OCI-LY1 (cell line): ENCODE data around the gene MLXIP.

Experiments used
- H2AFZ ChIP-seq: fragments of 200-600 bp; sonication (generic), shearing (Covaris generic); 2 replicates; pipeline ENCODE4 v1.6.0; 2014; ENCODE audit warnings: antibody characterized with exemption, mild to moderate bottlenecking, low read length
- H3F3A ChIP-seq: fragments of 200-600 bp; sonication (generic), shearing (Covaris generic); 2 replicates; pipeline ENCODE4 v1.6.0; 2014; ENCODE audit warnings: mild to moderate bottlenecking, antibody characterized with exemption, low read length, moderate library complexity; ENCODE audit not compliant: insufficient read depth
- H3K27ac ChIP-seq: fragments of 200-600 bp; sonication (generic); 2 replicates; pipeline ENCODE4 v1.5.1; 2014; ENCODE audit warnings: low read length, mixed run types, mild to moderate bottlenecking, low read depth; ENCODE audit not compliant: poor library complexity, severe bottlenecking
- H3K27me3 ChIP-seq: fragments of 200-600 bp; sonication (generic); 2 replicates; pipeline ENCODE4 v1.6.0; 2014; ENCODE audit warnings: antibody characterized with exemption, mild to moderate bottlenecking, low read length, moderate library complexity; ENCODE audit not compliant: insufficient read depth
- H3K36me3 ChIP-seq: fragments of 200-600 bp; sonication (generic); 2 replicates; pipeline ENCODE4 v1.6.1; 2014; ENCODE audit warnings: mild to moderate bottlenecking, antibody characterized with exemption, low read length, moderate library complexity, mixed read lengths; ENCODE audit not compliant: insufficient read depth
- H3K4me1 ChIP-seq: fragments of 200-600 bp; sonication (generic); 2 replicates; pipeline ENCODE4 v1.5.1; 2014; ENCODE audit warnings: mild to moderate bottlenecking, low read length, moderate library complexity; ENCODE audit not compliant: insufficient read depth, severe bottlenecking
- H3K4me2 ChIP-seq: fragments of 200-600 bp; sonication (generic), shearing (Covaris generic); 2 replicates; pipeline ENCODE4 v1.6.1; 2014; ENCODE audit warnings: low read length
- H3K4me3 ChIP-seq: fragments of 200-600 bp; sonication (generic); 2 replicates; pipeline ENCODE4 v1.5.1; 2014; ENCODE audit warnings: low read length, low read depth, mild to moderate bottlenecking, mixed read lengths; ENCODE audit not compliant: poor library complexity, severe bottlenecking
- H3K79me2 ChIP-seq: fragments of 200-600 bp; shearing (Covaris generic); 2 replicates; pipeline ENCODE4 v1.6.1; 2016; ENCODE audit warnings: mixed run types, low read length, mixed read lengths; ENCODE audit not compliant: insufficient read depth
- H3K9ac ChIP-seq: fragments of 200-600 bp; sonication (generic), shearing (Covaris generic); 2 replicates; pipeline ENCODE4 v1.6.1; 2014; ENCODE audit warnings: mild to moderate bottlenecking, low read length, mixed read lengths
- H3K9me2 ChIP-seq: fragments of 200-600 bp; sonication (generic), shearing (Covaris generic); 2 replicates; pipeline ENCODE4 v1.6.1; 2014; ENCODE audit warnings: low read depth, mild to moderate bottlenecking, low read length, mixed read lengths
- H3K9me3 ChIP-seq: fragments of 200-600 bp; shearing (Covaris generic); 2 replicates; pipeline ENCODE4 v1.6.1; 2014; ENCODE audit warnings: low read length, mixed read lengths
- H4K20me1 ChIP-seq: fragments of 200-600 bp; sonication (generic), shearing (Covaris generic); 2 replicates; pipeline ENCODE4 v1.6.0; 2016; ENCODE audit warnings: mild to moderate bottlenecking, low read length; ENCODE audit not compliant: insufficient read depth
- CTCF ChIP-seq: fragments of 200-600 bp; sonication (generic), shearing (Covaris generic); IDR thresholded peaks from 2 replicates; pipeline ENCODE4 v1.5.1; 2017; ENCODE audit warnings: mild to moderate bottlenecking, antibody characterized with exemption, low read length, moderate library complexity, mixed read lengths
- EZH2 ChIP-seq: fragments of 200-600 bp; sonication (generic), shearing (Covaris generic); IDR thresholded peaks from 2 replicates; pipeline ENCODE4 v1.8.0; 2017; ENCODE audit warnings: borderline replicate concordance, mixed run types, mild to moderate bottlenecking, antibody characterized with exemption, low read length, moderate library complexity, mixed read lengths

MLXIP gene

GRCh38 chr12:122079532-122080081, 1.1 kb downstream of the MLXIP start:
- Histone ChIP-seq H3K4me2 (peak overlapping the region; percentile 92), H3K9me3 (no peaks in the 10 kb centered on the region), H2AFZ (no peak overlapping the region), H3K9ac (peak overlapping the region; percentile 72), H3K9me2 (no peaks in the 10 kb centered on the region), H3K27ac (peak overlapping the region; percentile 67), H3K4me3 (peak overlapping the region; percentile 76), H3K27me3 (no peaks in the 10 kb centered on the region), H3F3A (no peaks in the 10 kb centered on the region; the same call in 1 of the 2 replicates), H3K4me1 (peaks cover 57% of the 10 kb centered on the region), H4K20me1 (no peaks in the 10 kb centered on the region), H3K36me3 (no peaks in the 10 kb centered on the region), H3K79me2 (0 out of 2 replicates have a peak, but pooled peaks cover 5% of the 10 kb centered on the region)
- TF ChIP-seq CTCF (no peak), EZH2 (no peak)

- Histone ChIP-seq H2AFZ (no peak overlapping the region), H3K4me1 (peaks cover 57% of the 10 kb centered on the region), H3K27me3 (no peaks in the 10 kb centered on the region), H3K9me2 (no peaks in the 10 kb centered on the region), H4K20me1 (no peaks in the 10 kb centered on the region), H3K4me3 (peak overlapping the region; percentile 76), H3K27ac (peak overlapping the region; percentile 67), H3K36me3 (peaks cover 4% of the 10 kb centered on the region; the same call in 1 of the 2 replicates), H3K79me2 (0 out of 2 replicates have a peak, but pooled peaks cover 5% of the 10 kb centered on the region), H3F3A (no peaks in the 10 kb centered on the region; the same call in 1 of the 2 replicates), H3K4me2 (peak overlapping the region; percentile 92), H3K9me3 (no peaks in the 10 kb centered on the region), H3K9ac (peak overlapping the region; percentile 72)
- TF ChIP-seq CTCF (no peak), EZH2 (no peak)
These were observed 1.9 kb downstream of the MLXIP start for GRCh38 chr12:122080149-122081082.

- Histone ChIP-seq H3K36me3 (peaks cover 10% of the 10 kb centered on the region), H3K27ac (peak overlapping the region; percentile 67), H3K4me2 (peak overlapping the region; percentile 92), H3K4me1 (peaks cover 57% of the 10 kb centered on the region), H3K27me3 (no peaks in the 10 kb centered on the region), H2AFZ (no peak overlapping the region), H3K9me2 (no peaks in the 10 kb centered on the region), H3K79me2 (0 out of 2 replicates have a peak, but pooled peaks cover 5% of the 10 kb centered on the region), H4K20me1 (no peaks in the 10 kb centered on the region), H3K4me3 (peak overlapping the region; percentile 76), H3F3A (no peaks in the 10 kb centered on the region; the same call in 1 of the 2 replicates), H3K9ac (peak overlapping the region; percentile 26; the same call in 1 of the 2 replicates), H3K9me3 (no peaks in the 10 kb centered on the region)
- TF ChIP-seq CTCF = no peak
- no peak for TF ChIP-seq EZH2
These were observed 2.6 kb downstream of the MLXIP start for GRCh38 chr12:122081083-122081696.
